Fibroblast of the aortic adventitia (primary cell): ENCODE data around the gene ATXN8OS. TPM values are rescaled to one million over a fixed set of nuclear protein-coding genes. Genes with fewer than 3 reads are reported as not detected.

ENCODE experiments used
- DNase-seq: peaks from one replicate; pipeline ENCODE4 v3.0.0-alpha.2; 2010; ENCODE audit warnings: low read depth
- H3K4me3 ChIP-seq: 2 replicates; pipeline ENCODE4 v1.5.1; 2011; ENCODE audit warnings: low read depth, mild to moderate bottlenecking, control low read depth, low read length, moderate library complexity
- total RNA-seq: library from RNA; depleted of rRNA; stranded (reverse); fragments of >200 nt; gene quantifications from 2 replicates; pipeline ENCODE4 v1.2.3, GENCODE V29; 2012; ENCODE audit warnings: low replicate concordance
- TF ChIP-seq, protein P1 (sequence below): IDR thresholded peaks from 2 replicates; pipeline ENCODE4 v1.5.1; 2011; ENCODE audit warnings: mild to moderate bottlenecking, low read length, control low read depth, inconsistent platforms; ENCODE audit not compliant: insufficient read depth

ATXN8OS gene
- not detected in 2 replicates for total RNA-seq

- H3K4me3 ChIP-seq = no peak within 1 kb of the TSS
- TF ChIP-seq, protein P1, sequence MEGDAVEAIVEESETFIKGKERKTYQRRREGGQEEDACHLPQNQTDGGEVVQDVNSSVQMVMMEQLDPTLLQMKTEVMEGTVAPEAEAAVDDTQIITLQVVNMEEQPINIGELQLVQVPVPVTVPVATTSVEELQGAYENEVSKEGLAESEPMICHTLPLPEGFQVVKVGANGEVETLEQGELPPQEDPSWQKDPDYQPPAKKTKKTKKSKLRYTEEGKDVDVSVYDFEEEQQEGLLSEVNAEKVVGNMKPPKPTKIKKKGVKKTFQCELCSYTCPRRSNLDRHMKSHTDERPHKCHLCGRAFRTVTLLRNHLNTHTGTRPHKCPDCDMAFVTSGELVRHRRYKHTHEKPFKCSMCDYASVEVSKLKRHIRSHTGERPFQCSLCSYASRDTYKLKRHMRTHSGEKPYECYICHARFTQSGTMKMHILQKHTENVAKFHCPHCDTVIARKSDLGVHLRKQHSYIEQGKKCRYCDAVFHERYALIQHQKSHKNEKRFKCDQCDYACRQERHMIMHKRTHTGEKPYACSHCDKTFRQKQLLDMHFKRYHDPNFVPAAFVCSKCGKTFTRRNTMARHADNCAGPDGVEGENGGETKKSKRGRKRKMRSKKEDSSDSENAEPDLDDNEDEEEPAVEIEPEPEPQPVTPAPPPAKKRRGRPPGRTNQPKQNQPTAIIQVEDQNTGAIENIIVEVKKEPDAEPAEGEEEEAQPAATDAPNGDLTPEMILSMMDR = no peak
- no peak for DNase-seq
Measured at GRCh38 chr13:70107498-70108281, at the start of gene ATXN8OS. TSS of gene ATXN8OS (plus strand) at chr13:70107826.

GRCh38 chr13:70080012-70080411 lies 27.6 kb upstream of the ATXN8OS start:
- TF ChIP-seq, protein P1 = no peak
- DNase-seq = no peak
- H3K4me3 ChIP-seq = no peak overlapping the region

- TF ChIP-seq, protein P1 = no peak
- no peak for DNase-seq
- H3K4me3 ChIP-seq = no peak overlapping the region
Measured at GRCh38 chr13:70087247-70087646, 20.4 kb upstream of the ATXN8OS start.

- no peak overlapping the region for H3K4me3 ChIP-seq
- no peak for DNase-seq
- TF ChIP-seq, protein P1 = no peak
Measured at GRCh38 chr13:70088926-70089325, 18.7 kb upstream of the ATXN8OS start.

DNA sequence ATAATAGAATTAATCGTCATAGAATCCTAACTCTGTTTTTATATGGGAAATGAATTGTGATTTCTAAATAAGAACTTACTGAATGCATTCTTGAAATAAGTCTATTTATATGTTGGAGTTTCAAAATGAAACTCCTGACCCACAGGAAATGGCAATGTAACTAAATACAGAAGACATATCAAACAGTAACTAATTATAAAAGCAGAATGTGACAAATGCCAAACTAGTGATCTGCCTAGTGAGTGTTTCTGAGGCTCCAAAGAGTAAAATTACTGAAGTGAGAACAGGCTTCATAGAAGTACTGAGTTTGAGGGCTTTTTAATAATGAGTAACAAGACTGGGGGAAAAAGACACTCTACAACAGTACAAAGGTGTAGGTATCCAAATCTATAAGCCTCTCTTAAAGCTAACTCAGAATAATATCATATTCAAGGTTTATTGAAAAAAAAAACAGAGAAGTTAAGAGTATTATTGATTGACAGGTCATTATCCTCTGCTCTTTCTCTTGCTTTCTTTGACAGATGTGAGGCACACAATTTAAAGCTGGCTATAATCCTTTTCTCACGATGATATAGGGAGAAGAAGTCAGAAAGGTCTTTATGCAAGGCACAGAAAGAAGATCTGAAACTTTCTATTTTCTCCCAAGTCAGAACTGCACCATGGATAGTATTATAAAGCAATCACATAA lies 17.4 kb upstream of the ATXN8OS start:
- DNase-seq = no peak
- H3K4me3 ChIP-seq = no peak overlapping the region
- TF ChIP-seq, protein P1 = no peak

GRCh38 chr13:70098669-70099068 lies 9.0 kb upstream of the ATXN8OS start:
- no peak for DNase-seq
- TF ChIP-seq, protein P1 = no peak

More at GRCh38 chr13:70098669-70099068, 9.0 kb upstream of the ATXN8OS start:
- H3K4me3 ChIP-seq = no peak overlapping the region
